ENCODE results near the gene MINDY1.

The MINDY1 gene, protein sequence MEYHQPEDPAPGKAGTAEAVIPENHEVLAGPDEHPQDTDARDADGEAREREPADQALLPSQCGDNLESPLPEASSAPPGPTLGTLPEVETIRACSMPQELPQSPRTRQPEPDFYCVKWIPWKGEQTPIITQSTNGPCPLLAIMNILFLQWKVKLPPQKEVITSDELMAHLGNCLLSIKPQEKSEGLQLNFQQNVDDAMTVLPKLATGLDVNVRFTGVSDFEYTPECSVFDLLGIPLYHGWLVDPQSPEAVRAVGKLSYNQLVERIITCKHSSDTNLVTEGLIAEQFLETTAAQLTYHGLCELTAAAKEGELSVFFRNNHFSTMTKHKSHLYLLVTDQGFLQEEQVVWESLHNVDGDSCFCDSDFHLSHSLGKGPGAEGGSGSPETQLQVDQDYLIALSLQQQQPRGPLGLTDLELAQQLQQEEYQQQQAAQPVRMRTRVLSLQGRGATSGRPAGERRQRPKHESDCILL

DNA sequence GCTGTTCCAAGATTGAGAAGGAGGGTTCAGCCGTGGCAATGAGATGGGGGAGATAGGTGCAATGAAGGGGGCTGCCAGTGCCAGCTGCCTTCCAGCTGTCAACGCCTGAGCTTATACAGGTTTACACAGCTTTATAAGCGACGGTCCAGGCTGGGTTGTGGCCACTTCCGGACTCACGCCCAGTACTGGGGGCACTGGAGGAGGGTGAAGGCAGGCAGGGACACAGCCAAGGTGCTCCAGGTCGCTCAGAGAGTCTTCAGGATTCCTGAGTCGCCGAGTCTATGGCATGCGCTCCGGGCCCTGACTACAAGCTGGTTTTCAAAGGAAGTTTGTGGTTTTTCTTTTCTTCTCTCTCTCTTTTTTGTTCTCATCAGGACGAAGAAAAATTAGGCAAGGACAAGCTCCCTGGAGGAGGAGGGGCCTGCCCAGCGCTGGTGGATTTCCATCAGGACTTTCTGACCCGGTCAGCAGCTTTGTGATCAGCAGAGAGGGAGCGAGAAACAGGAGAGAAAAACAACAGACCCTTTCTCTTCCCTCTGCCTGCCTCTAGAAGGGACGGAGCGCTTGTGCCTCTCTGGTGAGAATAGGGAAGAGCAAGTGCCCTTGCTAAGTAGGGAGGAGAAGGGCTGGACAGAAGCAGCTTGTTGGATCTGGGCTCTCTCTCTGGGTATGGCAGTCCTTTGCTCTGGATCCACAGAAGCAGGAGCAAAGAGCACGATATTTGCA, at the start of gene MINDY1:
TSS of gene MINDY1 (minus strand) at position 576 of the 726 bp plus-strand sequence. CDS start 4,285 bp downstream, outside the sequence.
- peak; percentile 41 to 80 for DNase-seq

DNA sequence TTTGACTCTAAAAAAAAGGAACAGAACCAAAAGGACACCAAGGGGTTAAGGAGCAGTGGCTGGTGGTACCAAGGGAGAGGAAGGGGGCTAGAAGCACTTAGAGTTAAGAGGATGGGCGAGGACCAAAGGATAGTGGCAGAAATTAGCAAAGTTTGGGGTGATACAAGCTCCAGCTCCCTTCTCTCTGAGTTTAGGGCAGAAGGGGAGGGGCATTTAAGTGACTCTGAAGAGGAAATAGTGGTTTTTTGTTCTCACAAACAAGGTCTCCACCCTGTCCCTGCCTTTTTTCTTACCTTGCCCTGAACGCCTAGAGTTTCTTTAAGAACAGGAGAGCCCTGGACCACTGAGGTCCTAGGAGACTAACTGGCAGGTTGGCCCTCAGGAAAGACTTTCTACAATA, 49.4 kb upstream of the MINDY1 start:
- DNase-seq: no peak

DNA sequence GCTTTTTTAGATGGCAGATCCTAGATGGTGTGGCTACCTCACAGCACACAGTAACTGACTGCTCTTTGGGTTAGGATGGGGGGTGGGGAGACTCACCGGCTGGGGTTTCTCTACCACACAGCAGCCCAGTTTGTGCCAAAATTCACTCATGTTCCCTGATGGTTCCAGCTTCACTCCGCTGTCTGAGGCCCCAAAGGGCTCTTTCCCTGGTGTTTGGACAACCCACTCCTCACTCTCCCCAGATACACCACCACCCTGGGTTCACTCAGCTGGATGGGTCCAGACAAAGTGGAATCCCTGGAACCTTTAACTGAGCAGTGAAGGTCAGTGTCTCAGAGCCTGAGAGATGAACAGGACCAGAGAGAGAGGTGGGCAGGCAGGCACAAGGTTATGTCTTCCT, 48.9 kb upstream of the MINDY1 start:
- no peak for DNase-seq

DNA sequence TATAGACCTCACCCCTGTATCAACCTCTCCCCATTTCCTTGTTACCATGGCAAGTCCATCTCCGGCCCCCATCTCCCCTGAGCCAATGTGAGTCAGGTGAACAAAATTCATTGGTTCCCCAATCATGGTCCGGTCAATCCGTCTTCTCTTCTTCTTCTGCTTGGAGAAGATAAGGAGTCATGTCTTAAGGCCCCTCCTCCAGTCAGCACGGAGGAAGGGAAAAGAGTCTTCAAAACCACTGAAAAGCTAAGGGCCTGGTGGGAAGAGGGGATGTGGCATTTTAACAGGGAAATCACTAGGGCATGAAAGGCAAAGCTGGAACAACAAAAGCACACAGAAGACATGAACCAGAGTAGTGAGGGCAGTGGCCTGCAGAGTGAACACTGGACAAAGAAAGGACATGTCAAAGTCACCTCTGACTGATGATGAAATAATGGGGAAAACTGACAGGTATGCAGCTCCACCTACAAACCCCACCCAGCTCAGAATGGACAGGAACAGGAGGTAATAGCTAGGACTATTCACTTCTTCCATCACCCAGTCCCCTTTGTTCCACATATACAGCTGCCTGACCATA, 48.4 kb upstream of the MINDY1 start:
- no peak for DNase-seq

DNA sequence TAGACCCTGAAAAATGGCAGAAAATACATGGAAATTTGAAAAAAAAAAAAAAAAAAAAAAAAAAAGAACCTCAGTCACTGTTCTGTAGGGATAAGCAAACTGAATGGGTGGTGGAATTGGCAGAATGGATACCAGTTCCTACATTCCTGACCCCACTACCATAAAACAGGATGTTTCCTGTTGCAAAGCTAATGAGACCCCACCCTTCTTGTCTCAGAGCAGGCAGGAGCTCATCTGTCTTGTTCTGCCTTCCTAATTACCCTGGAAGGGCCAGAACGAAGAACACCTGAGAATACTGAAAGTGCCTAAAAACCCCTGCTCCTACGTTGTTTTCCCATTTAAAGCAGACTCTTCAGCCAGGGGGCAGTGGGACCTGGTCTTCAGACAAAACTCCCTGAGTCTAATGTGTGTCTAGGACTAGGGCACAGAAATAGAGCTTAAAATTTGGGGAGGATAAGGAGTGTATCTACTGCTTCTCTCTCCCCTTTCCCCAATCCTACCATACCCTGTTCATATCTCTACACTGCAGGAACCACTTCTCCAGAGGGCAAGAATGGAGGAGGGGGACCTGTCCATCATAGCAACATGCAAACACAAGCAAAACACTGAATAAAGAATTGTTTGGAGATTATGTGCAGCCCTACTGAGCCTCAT, 44.8 kb upstream of the MINDY1 start:
- no peak for DNase-seq

DNA sequence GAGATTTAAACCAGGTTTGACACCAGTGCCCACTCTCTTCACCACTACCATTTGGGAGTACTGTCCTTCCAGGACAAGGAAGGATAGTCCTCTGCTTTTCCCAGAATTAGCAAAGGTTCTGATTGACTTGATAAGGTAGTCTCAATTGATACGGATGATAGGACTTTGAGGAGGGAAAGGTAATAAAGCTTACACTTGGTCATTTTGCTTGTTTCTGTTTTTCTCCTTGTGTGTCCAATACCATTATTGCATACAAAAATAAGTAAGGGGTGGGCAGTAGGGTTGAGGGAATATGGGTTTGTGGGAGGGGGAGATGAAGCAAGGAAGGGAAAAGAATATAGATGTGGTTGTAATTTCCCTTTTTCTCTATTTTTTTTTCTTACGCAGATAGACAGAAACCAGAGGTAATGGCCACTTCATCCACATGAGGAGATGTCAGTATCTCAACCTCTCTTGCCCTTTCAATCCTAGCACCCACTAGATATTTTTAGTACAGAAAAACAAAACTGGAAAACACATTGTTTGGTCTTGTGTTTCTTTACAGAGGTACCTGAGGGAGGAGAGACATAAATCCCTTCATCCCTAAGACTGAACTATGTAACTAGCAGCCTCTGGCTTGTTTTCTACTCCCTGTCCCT, 43.5 kb upstream of the MINDY1 start:
- DNase-seq: no peak

DNA sequence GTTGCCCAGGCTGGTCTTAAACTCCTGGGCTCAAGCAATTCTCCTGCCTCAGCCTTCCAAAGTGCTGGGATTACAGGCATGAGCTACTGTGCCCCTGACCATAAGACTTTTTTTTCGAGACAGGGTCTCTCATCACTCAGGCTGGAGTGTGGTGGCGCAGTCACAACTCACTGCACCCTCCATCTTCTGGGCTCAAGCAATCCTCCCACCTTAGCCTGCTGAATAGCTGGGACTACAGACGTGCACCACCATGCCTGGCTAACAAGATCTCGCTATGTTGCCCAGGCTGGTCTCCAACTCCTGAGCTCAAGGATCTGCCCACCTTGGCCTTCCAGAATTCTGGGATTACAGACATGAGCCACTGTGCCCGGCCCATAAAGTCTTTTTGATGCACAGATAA, 42.8 kb upstream of the MINDY1 start:
- no peak for DNase-seq

DNA sequence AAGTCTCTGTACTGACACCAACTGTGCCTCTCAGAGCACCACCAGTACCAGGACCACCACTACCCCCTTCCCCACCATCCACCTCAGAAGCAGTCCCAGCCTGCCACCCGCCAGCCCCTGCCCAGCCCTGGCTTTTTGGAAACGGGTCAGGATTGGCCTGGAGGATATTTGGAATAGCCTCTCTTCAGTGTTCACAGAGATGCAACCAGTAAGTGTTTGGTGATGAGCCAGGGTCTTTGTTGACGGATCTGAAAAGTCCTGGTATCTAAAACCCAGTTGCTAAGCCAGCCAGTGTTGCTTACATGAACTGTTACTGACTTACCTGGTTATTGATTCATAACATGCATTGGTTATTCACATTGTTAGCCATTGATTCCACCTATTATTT, 41.9 kb upstream of the MINDY1 start:
- DNase-seq: no peak

DNA sequence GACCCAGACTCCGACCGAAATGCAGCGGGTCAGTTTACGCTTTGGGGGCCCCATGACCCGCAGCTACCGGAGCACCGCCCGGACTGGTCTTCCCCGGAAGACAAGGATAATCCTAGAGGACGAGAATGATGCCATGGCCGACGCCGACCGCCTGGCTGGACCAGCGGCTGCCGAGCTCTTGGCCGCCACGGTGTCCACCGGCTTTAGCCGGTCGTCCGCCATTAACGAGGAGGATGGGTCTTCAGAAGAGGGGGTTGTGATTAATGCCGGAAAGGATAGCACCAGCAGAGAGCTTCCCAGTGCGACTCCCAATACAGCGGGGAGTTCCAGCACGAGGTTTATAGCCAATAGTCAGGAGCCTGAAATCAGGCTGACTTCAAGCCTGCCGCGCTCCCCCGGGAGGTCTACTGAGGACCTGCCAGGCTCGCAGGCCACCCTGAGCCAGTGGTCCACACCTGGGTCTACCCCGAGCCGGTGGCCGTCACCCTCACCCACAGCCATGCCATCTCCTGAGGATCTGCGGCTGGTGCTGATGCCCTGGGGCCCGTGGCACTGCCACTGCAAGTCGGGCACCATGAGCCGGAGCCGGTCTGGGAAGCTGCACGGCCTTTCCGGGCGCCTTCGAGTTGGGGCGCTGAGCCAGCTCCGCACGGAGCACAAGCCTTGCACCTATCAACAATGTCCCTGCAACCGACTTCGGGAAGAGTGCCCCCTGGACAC, 41.4 kb upstream of the MINDY1 start:
- DNase-seq: peak; percentile 32 to 41

DNA sequence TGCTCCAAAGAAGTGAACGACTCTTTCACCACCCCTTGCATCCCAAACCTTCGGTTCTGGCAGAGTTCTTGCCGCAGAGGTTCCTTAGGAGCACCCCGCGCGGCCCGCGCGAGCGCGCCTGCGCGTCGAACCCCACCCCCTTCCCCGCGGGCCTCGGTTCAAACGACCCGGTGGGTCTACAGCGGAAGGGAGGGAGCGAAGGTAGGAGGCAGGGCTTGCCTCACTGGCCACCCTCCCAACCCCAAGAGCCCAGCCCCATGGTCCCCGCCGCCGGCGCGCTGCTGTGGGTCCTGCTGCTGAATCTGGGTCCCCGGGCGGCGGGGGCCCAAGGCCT, 40.9 kb upstream of the MINDY1 start, which contains the start of gene C1orf56:
TSS of gene C1orf56 (plus strand) at position 161 of the 334 bp plus-strand sequence. CDS start at position 258, 97 bp downstream.
- peak in 1 of 2 experiments; percentile 35 for DNase-seq

DNA sequence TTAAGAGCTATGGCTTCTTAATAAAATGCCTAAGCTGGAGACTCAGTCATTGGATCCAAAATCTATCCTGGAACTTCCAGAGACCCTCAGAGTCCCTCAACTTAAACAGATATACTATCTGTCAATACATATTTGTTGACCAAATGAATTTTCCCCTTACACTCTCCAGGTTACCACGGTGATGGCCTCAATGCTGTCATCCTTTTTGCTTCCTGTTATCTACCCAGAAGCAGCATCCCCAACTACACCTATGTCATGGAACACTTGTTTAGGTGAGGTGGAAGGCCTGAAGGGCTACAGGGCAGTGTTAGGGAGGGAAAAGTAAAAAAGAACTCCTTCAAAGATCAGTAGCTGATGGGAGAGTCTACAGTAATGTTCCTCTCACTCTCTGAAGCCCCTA, 36.5 kb upstream of the MINDY1 start:
- DNase-seq: no peak

DNA sequence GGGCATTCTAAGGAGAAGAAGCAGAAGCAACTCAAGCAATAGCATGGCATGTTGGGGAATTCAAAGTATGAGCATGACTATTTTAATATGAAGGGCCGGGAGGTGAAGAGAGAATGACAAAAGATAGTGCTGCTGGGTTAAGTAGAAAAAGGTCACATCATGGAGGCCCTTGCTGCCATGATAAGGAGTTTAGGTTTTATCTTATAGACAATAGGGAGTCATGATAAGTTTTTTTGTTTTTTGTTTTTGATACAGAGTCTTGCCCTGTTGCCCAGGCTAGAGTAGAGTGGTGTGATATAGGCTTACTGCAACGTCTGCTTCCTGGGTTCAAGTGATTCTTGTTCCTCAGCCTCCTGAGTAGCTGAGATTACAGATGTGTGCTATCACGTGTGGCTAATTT, 32.8 kb upstream of the MINDY1 start:
- DNase-seq: no peak

DNA sequence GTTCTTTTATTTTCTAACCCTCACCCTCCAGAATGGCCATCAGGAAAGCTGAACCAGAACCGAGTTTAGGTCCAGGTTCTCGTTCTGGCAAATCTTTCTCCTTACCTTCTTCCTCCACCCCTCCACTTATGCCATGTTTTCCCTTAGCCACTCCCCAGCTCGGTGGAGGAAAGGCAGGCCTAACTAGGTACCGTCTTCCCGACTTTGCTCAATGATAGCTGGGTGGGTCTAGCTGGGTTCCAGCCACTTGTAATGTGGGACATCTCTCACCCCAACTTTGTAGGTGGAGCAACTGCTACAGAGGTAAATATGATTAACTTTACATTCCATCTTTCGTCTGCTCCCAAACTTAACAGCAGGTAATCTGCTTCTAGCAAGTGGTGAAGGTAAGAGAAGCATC, 30.3 kb upstream of the MINDY1 start:
- no peak for DNase-seq

DNA sequence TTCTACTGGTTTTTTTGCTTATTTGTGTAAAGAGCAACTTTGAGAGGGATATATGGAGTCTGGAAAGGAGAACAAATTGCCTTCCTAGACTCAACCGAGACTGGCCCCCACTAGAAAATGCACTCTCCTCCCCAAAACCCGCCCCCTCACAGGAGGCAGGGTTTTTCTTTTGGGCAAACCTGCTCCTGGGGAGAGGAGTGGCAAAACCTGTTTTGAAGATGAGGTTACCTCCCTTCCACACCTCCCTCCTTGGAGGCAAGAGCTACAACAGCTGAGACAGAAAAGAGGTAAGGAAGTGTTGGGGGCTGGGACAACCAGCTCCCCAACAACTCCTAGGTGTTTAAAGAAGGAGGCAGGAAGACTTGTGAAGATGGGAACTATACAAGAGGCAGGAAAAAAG, 29.7 kb upstream of the MINDY1 start, which contains the start of gene BNIPL:
TSS of gene BNIPL (plus strand) at position 231 of the 400 bp plus-strand sequence. CDS start at position 371, 140 bp downstream.
- DNase-seq: no peak

DNA sequence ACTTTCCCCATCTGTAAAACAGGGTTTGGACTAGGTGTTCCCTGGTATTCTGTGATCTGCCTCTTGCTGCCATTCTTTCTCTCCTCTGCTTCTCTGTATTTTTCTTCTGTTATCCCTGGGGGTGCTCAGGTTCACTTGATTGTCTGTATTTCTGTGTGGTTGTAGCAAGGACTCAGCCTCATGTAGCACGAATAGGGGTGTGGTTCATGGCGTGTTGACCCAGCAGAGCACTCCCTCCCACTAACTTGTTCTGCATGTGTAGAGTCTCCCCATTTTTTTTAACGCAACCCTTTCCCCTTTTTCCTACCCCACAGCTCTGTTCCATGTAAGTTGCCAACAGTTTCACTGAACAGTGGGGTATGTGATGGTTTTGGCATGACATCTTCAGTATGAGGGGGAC, 28.5 kb upstream of the MINDY1 start:
- DNase-seq: no peak

DNA sequence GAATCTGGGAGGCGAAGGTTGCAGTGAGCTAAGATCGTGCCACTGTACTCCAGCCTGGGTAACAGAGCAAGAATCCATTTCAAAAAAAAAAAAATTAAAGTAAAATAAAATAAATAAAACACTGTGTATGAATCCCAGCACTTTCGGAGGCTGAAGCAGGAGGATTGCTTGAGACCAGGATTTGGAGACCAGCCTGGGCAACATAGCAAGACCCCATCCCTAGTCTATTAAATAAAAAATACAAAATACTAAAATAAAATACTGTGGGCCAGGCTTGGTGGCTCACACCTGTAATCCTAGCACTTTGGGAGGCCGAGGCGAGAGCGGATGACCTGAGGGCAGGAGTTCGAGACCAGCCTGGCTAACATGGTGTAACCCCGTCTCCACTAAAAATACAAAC, 25.5 kb upstream of the MINDY1 start:
- DNase-seq: no peak

DNA sequence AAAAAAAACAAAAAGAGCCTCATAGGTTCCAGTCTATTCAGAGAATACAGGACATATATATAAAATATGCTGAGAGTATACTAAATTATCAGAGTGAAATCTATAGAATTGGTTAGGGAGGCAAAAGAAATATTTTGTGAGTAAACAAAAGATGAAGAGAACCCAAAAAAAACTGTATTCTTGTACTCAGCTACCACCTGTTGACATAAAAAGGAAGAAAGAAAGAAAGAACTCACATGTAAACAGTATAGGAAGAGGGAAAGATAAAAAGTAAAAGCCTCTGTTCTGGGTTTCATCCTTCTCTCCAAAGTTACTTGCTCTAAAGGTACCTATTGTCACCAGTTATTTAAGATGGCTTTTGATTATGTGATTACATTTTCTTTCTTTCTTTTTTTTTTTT, 19.8 kb upstream of the MINDY1 start:
- DNase-seq: no peak

DNA sequence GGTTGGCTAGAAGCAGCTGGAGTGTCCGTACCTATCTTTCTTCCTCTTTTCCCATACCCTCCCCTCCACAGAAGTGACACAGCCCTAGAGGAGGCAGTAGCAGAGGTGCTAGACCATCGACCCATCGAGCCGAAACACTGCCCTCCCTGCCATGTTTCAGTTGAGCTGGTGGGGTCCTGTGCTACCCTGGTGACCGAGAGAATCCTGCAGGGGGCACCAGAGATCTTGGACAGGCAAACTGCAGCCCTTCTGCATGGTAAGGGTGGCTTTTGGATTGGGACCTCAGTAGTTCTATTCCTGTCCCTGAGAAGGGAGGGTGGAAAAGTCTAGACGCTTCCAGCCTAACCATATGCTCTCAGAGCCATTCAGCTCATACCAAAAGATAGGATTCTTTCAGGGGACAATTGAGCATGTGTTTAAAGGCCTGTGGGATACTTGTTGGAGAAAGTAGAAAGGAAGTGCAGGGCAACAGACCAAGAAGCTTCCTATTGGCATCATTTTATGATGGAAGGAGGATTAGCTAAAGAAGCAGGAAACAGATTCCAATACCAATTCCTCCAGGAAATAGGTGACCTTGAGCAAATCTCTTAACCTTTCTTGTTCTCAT, 17.9 kb upstream of the MINDY1 start:
- DNase-seq: peak in 1 of 2 experiments; percentile 21

DNA sequence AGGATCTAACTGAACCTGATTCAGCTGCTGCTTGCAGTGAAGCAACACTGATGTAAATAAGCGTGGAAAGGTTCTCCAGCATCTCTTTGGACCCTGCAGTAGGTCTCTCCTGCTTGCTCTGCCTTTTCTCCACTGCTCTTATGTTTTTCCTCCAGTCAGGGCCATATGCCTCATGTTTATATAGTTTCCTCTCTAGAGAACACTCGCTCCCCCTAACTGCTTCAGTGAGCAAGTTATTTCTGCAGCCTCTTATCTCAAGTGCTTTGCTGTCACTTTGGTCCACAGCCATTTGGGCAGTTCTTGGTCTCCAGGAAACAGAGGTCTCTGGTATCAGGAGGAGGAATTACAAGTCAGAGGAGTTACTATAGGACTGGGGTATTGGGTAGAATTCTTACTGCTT, 6.8 kb upstream of the MINDY1 start:
- no peak for DNase-seq

DNA sequence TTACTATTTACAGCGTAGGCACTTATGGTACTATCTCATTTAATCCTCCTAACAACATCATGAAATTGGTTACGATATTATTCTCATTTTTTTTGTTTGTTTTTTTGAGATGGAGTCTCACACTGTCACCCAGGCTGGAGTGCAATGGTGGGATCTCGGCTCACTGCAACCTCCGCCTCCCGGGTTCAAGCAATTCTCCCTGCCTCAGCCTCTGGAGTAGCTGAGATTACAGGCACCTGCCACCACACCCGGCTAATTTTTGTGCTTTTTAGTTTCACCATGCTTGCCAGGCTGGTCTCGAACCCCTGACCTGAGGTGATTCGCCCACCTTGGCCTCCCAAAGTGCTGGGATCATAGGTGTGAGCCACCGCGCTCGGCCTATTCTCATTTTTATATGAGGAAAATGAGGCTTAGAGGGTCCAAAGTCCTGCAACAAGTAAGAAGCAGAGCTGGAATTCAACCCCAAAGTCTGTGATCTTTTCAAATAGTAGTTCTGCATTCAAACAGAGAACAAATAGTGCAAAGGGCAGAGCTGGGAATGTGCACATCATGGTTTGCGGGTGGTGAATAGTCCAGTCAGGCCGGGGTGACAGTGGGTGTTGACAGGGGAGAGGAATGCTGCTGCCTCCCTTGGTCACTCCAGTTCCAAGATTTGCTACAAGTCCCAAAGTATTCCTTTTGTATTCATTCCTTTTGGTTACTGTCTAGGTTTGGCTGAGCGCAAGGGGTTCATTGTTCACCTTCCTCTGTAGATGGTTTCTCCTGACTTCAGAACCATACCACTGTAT, 6.2 kb upstream of the MINDY1 start:
- no peak for DNase-seq
